SH-SY5Y (cell line): ENCODE measurements around the gene ENTR1.

ENCODE experiments used
- GATA2 ChIP-seq: IDR thresholded peaks from 2 replicates; pipeline ENCODE4 v1.6.1; 2011; ENCODE audit warnings: mild to moderate bottlenecking, low read depth, low read length
- GATA3 ChIP-seq: IDR thresholded peaks from 2 replicates; pipeline ENCODE4 v1.6.1; 2011; ENCODE audit warnings: low read depth, mild to moderate bottlenecking, low read length, moderate library complexity

The ENTR1 gene

GRCh38 chr9:136361047-136361753 lies 49.2 kb downstream of the ENTR1 start:
- TF ChIP-seq GATA3 (no peak), GATA2 (no peak)

- TF ChIP-seq GATA3 (no peak), GATA2 (no peak)
These were observed 50.4 kb downstream of the ENTR1 start for GRCh38 chr9:136359774-136360718.

- TF ChIP-seq GATA3 (no peak), GATA2 (no peak)
These were observed 51.5 kb downstream of the ENTR1 start for GRCh38 chr9:136358888-136359287.

GRCh38 chr9:136358016-136358415 lies 52.4 kb downstream of the ENTR1 start:
- no peak for TF ChIP-seq GATA2
- no peak for TF ChIP-seq GATA3

GRCh38 chr9:136357202-136357725 lies 53.1 kb downstream of the ENTR1 start:
- TF ChIP-seq GATA2 (no peak), GATA3 (no peak)

GRCh38 chr9:136355616-136356557 lies 54.5 kb downstream of the ENTR1 start:
- TF ChIP-seq GATA2 (no peak), GATA3 (no peak)

- TF ChIP-seq GATA2 (no peak), GATA3 (no peak)
These were observed 55.8 kb downstream of the ENTR1 start for GRCh38 chr9:136354592-136355085.

GRCh38 chr9:136353757-136354488 lies 56.5 kb downstream of the ENTR1 start:
- TF ChIP-seq GATA3 (no peak), GATA2 (no peak)

- TF ChIP-seq GATA3 (no peak), GATA2 (no peak)
These were observed 57.3 kb downstream of the ENTR1 start for GRCh38 chr9:136353088-136353487.

- TF ChIP-seq GATA3 = no peak
- no peak for TF ChIP-seq GATA2
These were observed 57.7 kb downstream of the ENTR1 start for GRCh38 chr9:136352682-136353081.
